SW480 (cell line): Measurements from ENCODE around the gene SLX4.
A peak's percentile ranks its signal among the peaks of the same experiment; 100 is the strongest.

Experiments
- DNase-seq: peaks from one replicate; pipeline ENCODE4 v3.0.0-alpha.2; 2016; ENCODE audit warnings: low spot score

SLX4 gene

GRCh38 chr16:3582276-3583165 lies 28.9 kb downstream of the SLX4 start:
- DNase-seq = no peak

- DNase-seq = no peak
Measured at GRCh38 chr16:3581392-3581791, 30.0 kb downstream of the SLX4 start.

GRCh38 chr16:3580686-3581085 lies 30.7 kb downstream of the SLX4 start:
- peak; percentile 75 for DNase-seq

DNA sequence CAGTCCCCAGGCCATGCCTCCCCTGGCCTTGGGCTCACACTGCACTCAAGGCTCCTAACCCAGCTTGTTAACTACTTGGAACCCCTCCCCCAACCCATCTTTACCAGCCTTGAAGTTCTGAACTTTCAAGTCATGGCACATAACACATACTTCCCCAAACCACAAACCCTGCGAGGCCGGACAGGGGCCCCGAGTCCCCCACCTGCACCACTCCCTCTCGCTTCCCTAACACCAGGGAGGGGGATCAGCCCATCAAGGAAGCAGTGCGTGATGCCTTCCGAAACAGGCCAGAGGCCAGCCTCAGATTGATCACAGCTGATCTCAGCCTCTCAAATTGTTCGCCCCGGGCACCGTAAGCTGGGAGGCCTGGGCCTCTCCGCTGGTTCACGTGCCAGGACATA lies 31.2 kb downstream of the SLX4 start:
- DNase-seq = peak; percentile 38

GRCh38 chr16:3579776-3580175 lies 31.6 kb downstream of the SLX4 start:
- peak; percentile 52 for DNase-seq

- DNase-seq = peak; percentile 95
Measured at GRCh38 chr16:3578610-3579551, 32.5 kb downstream of the SLX4 start.

DNA sequence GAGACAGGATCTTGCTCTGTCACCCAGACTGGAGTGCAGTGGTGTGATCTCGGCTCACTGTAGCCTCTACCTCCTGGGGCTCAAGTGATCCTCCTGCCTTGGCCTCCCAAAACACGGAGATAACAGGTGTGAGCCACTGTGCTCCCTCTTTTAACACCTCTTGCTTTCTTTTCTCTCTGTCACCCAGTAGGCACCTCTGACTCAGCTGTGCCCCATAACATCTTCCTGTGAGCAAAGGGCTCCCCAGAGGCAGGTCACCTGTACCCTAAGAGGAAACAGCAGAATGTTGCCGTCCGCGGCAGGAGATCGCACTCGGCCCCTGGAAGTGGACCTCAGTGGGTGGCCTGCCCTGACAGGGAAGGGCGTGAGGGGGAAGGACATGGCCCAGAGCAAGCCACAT lies 33.3 kb downstream of the SLX4 start:
- no peak for DNase-seq

DNA sequence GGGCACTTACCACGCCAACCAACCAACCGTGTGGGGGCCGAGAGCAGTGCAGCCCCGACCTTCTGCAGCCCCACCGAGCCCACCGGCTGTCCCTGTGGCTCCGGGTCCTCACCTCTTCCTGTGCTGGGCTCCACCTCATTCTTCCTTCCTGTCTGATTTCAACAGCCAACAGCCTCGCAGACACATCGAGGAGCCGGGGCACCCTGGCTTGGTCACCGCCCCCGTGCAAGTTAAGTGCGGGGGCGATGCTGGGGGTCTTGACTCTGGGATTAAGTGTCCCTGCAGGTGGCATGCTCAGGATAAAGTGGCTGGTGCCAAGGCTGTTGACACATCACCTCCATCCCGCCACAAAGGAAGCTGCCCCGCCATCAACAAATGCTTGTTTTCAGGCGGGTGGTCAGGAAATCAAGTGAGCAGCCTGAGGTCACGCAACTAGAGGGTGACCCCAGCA lies 34.1 kb downstream of the SLX4 start, which contains the start of gene NLRC3:
Gene NLRC3, minus strand, starts transcription at position 102 of the 451 bp plus-strand sequence. CDS start 12,367 bp downstream, outside the sequence.
- DNase-seq = no peak

GRCh38 chr16:3576211-3576610 lies 35.2 kb downstream of the SLX4 start:
- no peak for DNase-seq

GRCh38 chr16:3575491-3575890 lies 35.9 kb downstream of the SLX4 start:
- no peak for DNase-seq

DNA sequence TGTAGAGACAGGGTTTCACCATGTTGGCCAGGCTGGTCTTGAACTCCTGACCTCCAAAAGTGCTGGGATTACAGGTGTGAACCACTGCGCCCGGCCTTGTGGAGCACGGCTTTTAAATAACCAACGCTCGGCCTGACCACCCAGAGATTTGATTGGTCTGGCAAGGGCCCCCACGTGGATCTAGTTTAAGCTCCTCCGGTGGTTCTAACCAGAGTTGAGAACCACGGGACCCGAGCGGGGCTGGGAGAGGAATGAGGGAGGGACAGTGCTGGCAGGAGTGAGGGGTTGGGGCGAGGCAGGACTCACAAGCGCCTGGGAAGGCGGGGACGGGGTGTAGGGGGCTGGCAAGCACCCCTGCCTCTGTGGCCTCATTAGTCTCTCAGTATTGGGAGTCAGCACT lies 37.2 kb downstream of the SLX4 start:
- no peak for DNase-seq

DNA sequence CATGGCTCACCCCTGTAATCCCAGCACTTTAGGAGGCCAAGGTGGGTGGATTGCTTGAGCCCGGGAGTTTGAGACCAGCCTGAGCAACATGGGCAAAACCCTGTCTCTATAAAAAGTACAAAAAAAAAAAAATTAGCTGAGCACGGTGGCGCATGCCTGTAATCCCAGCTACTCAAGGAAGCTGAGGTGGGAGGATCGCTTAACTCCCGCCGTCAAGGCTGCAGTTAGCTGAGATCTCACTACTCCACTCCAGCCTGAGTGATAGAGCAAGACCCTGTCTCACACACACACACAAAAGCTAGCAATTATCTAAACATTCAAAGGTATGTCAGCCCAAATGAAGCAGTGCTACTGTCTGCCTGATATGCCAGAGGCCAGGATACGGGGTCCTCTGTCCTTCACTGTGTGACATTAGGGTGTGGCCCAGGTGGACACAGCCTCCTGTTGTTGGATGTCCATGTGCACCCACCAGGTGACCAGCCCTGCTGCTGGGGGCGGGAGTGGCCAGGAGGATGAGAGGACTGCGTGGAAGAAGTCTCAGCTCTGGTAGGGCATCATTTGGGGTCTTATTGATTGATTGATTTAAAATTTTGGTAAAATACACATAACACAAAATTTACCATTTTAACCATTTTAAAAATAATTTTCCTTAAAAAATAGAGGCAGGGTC lies 38.1 kb downstream of the SLX4 start:
- no peak for DNase-seq

- no peak for DNase-seq
Measured at GRCh38 chr16:3570420-3571062, 40.9 kb downstream of the SLX4 start.

- no peak for DNase-seq
Measured at GRCh38 chr16:3569851-3570250, 41.6 kb downstream of the SLX4 start.

GRCh38 chr16:3566990-3567389 lies 44.4 kb downstream of the SLX4 start:
- DNase-seq = no peak

DNA sequence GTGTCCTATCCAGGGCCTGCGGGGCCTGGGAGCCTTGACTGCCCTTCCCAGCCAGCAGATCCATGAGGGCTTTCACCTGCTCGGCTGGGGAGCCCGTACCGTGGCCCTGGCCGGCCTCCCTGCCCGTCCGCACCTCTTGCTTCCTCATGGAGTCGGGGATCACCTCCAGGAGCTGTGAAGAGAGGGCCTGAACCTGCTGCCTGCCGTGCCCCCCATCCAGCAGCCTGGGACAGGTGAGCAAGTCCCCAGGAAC lies 46.6 kb downstream of the SLX4 start:
- DNase-seq = no peak

GRCh38 chr16:3564130-3564888 lies 47.1 kb downstream of the SLX4 start:
- DNase-seq = no peak

DNA sequence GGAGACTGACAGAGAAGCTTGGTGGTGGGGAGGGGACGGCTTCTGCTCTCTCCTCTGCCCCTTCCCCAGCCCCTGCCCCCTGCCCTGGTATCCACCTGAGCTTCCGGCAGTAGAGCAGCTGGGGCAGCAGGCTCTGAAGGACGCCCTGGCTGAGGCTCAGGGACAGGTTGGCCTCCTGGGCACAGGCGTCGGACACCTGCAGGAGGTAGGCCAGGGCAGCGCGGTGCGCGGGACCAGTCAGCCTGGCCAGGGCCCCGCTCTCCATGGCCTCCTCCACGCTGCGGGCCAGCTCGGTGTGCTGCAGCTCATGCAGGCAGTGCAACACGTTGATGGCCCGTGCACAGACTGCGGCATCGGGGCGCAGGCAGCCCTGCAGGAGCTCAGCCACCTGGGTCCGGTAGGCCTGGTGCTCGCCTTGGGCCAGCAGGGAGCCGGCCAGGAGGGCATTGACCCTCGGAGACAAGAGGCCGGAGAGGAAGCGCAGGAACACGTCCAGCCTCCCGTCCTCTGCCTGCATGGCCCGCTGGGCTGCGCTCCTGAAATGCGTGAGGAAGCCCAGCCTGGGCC lies 48.4 kb downstream of the SLX4 start:
- no peak for DNase-seq

DNA sequence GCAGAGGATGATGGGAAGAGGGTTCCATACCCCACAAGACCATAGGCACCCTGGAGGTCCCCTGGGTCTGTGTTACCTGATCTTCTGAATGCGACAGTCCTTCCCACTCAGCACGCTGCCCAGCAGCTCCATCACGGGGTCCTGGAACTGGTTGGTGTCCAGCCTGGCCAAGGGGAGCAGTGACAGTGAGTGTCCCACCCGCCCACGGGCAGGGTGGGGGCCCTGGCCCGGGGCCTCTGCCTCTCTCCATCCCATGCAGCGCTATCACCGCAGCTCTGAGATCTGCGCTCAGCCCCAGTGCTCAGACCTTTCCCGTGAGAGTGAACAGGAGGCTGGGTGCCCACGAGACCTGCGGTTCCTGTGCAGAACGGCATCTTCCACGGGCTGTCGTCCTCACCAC lies 49.8 kb downstream of the SLX4 start:
- DNase-seq = no peak

DNA sequence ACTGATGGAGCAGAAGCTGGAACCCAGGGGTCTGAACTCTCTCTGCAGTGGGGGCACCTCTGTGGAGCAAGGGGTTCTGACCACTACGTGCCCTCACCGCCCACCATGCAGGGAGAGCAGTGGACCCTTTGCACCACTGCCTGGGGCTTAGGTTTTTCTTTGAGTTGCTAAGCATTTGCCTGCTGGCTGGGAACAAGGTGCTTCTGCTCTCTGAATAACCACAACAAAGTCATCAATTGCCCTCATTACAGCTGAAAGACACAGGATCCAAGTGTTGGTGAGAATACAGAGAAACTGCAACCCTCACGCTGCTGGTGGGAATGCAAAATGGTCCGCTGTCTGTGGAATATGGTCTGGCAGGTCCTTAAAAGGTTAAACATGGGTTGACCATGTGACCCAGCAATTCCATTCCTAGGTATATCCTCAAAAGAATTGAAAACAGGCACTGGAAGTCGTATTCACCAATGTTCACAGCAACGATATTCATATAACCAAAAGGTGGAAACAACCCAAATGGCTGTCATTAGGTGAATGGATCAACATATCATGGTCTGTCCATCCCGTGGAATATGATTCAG lies 57.0 kb downstream of the SLX4 start:
- peak; percentile 15 for DNase-seq
